IPS-15b (cell line): Measurements from ENCODE around the gene LHFPL2.

Source experiments
- H3K27me3 ChIP-seq: one replicate; pipeline ENCODE4 v1.6.1; 2013; ENCODE audit warnings: low read length; ENCODE audit not compliant: control insufficient read depth, insufficient read depth
- H3K36me3 ChIP-seq: one replicate; pipeline ENCODE4 v1.6.1; 2013; ENCODE audit warnings: low read length; ENCODE audit not compliant: control insufficient read depth, insufficient read depth
- H3K4me1 ChIP-seq: one replicate; pipeline ENCODE4 v1.6.1; 2013; ENCODE audit warnings: mild to moderate bottlenecking, low read length; ENCODE audit not compliant: control insufficient read depth, insufficient read depth
- H3K4me3 ChIP-seq: one replicate; pipeline ENCODE4 v1.5.1; 2013; ENCODE audit warnings: low read depth, low read length
- H3K9ac ChIP-seq: one replicate; pipeline ENCODE4 v1.6.1; 2013; ENCODE audit warnings: low read depth, mild to moderate bottlenecking, low read length
- H3K9me3 ChIP-seq: one replicate; pipeline ENCODE4 v1.6.1; 2013; ENCODE audit warnings: mild to moderate bottlenecking, low read length; ENCODE audit not compliant: control insufficient read depth, insufficient read depth

The LHFPL2 gene

GRCh38 chr5:78650531-78650930 lies 2.0 kb upstream of the LHFPL2 start:
- Histone ChIP-seq H3K36me3 (no peaks in the 10 kb centered on the region), H3K4me3 (no peak overlapping the region), H3K9ac (no peak overlapping the region), H3K4me1 (peaks cover 16% of the 10 kb centered on the region), H3K9me3 (no peaks in the 10 kb centered on the region), H3K27me3 (no peaks in the 10 kb centered on the region)

- Histone ChIP-seq H3K27me3 (no peaks in the 10 kb centered on the region), H3K4me3 (peak overlapping the region; percentile 72), H3K9ac (no peak overlapping the region), H3K4me1 (peaks cover 16% of the 10 kb centered on the region), H3K9me3 (no peaks in the 10 kb centered on the region), H3K36me3 (no peaks in the 10 kb centered on the region)
Observed at GRCh38 chr5:78649861-78650496, 1.4 kb upstream of the LHFPL2 start.

- Histone ChIP-seq H3K36me3 (no peaks in the 10 kb centered on the region), H3K4me3 (peak overlapping the region; percentile 72), H3K27me3 (no peaks in the 10 kb centered on the region), H3K9ac (peak overlapping the region; percentile 60), H3K4me1 (peaks cover 16% of the 10 kb centered on the region), H3K9me3 (no peaks in the 10 kb centered on the region)
Observed at GRCh38 chr5:78649211-78649695, 681 bp upstream of the LHFPL2 start.

- no peaks in the 10 kb centered on the region for H3K9me3 ChIP-seq
- H3K9ac ChIP-seq = peak overlapping the region; percentile 81
- peak overlapping the region; percentile 79 for H3K4me3 ChIP-seq
- no peaks in the 10 kb centered on the region for H3K27me3 ChIP-seq
- H3K36me3 ChIP-seq = no peaks in the 10 kb centered on the region
- H3K4me1 ChIP-seq = peaks cover 16% of the 10 kb centered on the region
Observed at GRCh38 chr5:78647838-78648358, 674 bp downstream of the LHFPL2 start.

- no peaks in the 10 kb centered on the region for H3K9me3 ChIP-seq
- H3K4me3 ChIP-seq = peak overlapping the region; percentile 79
- peak overlapping the region; percentile 81 for H3K9ac ChIP-seq
- H3K4me1 ChIP-seq = peaks cover 16% of the 10 kb centered on the region
- H3K36me3 ChIP-seq = no peaks in the 10 kb centered on the region
- H3K27me3 ChIP-seq = no peaks in the 10 kb centered on the region
Observed at GRCh38 chr5:78647351-78647818, 1.2 kb downstream of the LHFPL2 start.

- Histone ChIP-seq H3K4me1 (peaks cover 13% of the 10 kb centered on the region), H3K9me3 (no peaks in the 10 kb centered on the region), H3K27me3 (no peaks in the 10 kb centered on the region), H3K36me3 (no peaks in the 10 kb centered on the region), H3K4me3 (no peak overlapping the region), H3K9ac (no peak overlapping the region)
Observed at GRCh38 chr5:78644741-78645300, 3.8 kb downstream of the LHFPL2 start.

- no peaks in the 10 kb centered on the region for H3K36me3 ChIP-seq
- H3K9me3 ChIP-seq = no peaks in the 10 kb centered on the region
- H3K4me3 ChIP-seq = no peak overlapping the region
- peaks cover 14% of the 10 kb centered on the region for H3K4me1 ChIP-seq
- no peak overlapping the region for H3K9ac ChIP-seq
- H3K27me3 ChIP-seq = no peaks in the 10 kb centered on the region
Observed at GRCh38 chr5:78644129-78644528, 4.4 kb downstream of the LHFPL2 start.

- H3K9ac ChIP-seq = no peak overlapping the region
- H3K27me3 ChIP-seq = no peaks in the 10 kb centered on the region
- no peaks in the 10 kb centered on the region for H3K36me3 ChIP-seq
- H3K9me3 ChIP-seq = no peaks in the 10 kb centered on the region
- H3K4me3 ChIP-seq = no peak overlapping the region
- peaks cover 18% of the 10 kb centered on the region for H3K4me1 ChIP-seq
Observed at GRCh38 chr5:78642701-78643100, 5.9 kb downstream of the LHFPL2 start.

- H3K4me1 ChIP-seq = peaks cover 11% of the 10 kb centered on the region
- no peaks in the 10 kb centered on the region for H3K36me3 ChIP-seq
- no peak overlapping the region for H3K4me3 ChIP-seq
- H3K9me3 ChIP-seq = no peaks in the 10 kb centered on the region
- H3K9ac ChIP-seq = no peak overlapping the region
- H3K27me3 ChIP-seq = no peaks in the 10 kb centered on the region
Observed at GRCh38 chr5:78640662-78641474, 7.7 kb downstream of the LHFPL2 start.

- Histone ChIP-seq H3K27me3 (no peaks in the 10 kb centered on the region), H3K36me3 (no peaks in the 10 kb centered on the region), H3K4me3 (no peak overlapping the region), H3K9me3 (no peaks in the 10 kb centered on the region), H3K4me1 (peaks cover 11% of the 10 kb centered on the region), H3K9ac (no peak overlapping the region)
Observed at GRCh38 chr5:78639791-78640190, 8.8 kb downstream of the LHFPL2 start.

GRCh38 chr5:78638973-78639669 lies 9.5 kb downstream of the LHFPL2 start:
- Histone ChIP-seq H3K9me3 (no peaks in the 10 kb centered on the region), H3K36me3 (no peaks in the 10 kb centered on the region), H3K4me3 (no peak overlapping the region), H3K4me1 (peaks cover 11% of the 10 kb centered on the region), H3K9ac (no peak overlapping the region), H3K27me3 (no peaks in the 10 kb centered on the region)
